HG03097 (cell line): ENCODE data around the gene ANKRD60.

ENCODE experiments used
- ATAC-seq: cut with Tn5 transposase; IDR thresholded peaks from one replicate; pipeline ENCODE4 v1.9.1; 2021; ENCODE audit not compliant: unreplicated experiment, low FRiP score

ANKRD60 gene

GRCh38 chr20:58228484-58229197 lies at the start of gene ANKRD60:
Gene ANKRD60, minus strand, starts transcription at chr20:58228653. Its CDS starts 0 bp downstream, at chr20:58228653.
- no peak for ATAC-seq

GRCh38 chr20:58277578-58278472 lies 49.4 kb upstream of the ANKRD60 start:
- no peak for ATAC-seq

GRCh38 chr20:58277107-58277506 lies 48.7 kb upstream of the ANKRD60 start:
- ATAC-seq, result no peak

GRCh38 chr20:58274384-58274783 lies 45.9 kb upstream of the ANKRD60 start:
- ATAC-seq, result no peak

DNA sequence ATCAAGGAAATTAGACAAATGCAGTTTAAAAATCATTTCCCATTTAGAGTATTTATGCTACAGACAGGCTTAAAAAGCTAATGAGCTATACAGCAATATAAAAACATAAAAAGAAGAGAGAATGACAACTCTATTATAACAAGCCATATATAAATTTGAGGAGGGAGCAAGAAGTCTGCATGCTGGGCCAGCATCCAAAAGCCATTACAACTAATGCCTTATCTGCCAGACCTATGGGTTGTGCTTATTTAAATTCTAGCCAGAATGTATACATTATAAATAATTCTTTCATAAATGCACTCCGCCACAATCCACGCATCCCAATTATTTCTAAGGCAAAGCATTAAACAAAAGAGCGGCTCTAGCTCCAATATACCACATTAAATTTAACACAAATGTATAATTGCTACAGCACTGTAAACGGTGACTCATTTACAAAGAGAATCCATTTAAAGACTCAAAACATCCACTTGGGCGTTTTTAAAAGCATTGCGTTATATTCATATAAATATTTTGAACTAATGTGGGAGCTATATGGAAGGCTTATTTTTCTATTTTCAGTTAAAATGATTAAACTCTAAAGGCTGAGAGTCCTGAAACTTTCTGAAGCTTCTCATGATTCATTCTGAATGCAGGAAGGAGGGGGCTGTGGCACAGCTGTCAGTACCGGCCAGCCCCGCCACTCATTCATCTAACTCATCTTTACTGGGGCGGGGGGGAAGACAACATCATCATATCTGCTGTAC lies 43.3 kb upstream of the ANKRD60 start:
- ATAC-seq, result no peak

DNA sequence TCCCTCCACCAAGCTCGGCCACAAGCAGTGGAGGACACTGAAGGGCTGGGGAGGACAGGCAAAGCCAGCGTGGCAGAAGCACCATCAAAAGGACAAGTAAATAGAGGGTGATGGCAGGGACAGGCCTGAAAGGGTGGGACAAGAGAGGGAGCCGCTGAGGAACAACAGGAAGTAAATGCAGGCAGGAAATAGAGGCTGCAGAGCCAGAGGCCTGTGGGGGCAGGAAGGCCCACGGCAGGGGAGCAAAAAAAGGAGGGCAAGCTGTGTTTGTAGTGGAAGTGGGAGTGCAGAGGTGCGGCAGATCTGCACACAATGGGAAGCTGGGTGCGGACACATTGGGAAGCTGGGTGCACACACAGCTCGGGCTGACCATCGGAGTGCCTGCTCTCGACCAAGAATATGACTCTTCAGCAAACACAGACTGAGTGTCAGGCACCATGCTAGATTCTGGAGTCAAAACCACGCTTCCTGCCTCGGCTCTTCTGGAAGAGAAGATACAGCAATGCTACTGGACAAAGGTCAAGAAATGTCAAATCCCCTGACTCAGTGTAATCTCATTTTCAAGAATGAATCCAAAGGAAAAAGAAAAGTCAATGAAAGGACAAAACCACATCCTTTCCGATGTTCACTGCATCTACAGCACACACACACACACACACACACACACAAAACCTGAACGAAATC lies 40.6 kb upstream of the ANKRD60 start:
- no peak for ATAC-seq

GRCh38 chr20:58268421-58268821 lies 40.0 kb upstream of the ANKRD60 start:
- ATAC-seq, result no peak

- ATAC-seq, result no peak
Observed at GRCh38 chr20:58267389-58268215, 39.1 kb upstream of the ANKRD60 start.

- ATAC-seq, result no peak
Observed at GRCh38 chr20:58264271-58264670, 35.8 kb upstream of the ANKRD60 start.

DNA sequence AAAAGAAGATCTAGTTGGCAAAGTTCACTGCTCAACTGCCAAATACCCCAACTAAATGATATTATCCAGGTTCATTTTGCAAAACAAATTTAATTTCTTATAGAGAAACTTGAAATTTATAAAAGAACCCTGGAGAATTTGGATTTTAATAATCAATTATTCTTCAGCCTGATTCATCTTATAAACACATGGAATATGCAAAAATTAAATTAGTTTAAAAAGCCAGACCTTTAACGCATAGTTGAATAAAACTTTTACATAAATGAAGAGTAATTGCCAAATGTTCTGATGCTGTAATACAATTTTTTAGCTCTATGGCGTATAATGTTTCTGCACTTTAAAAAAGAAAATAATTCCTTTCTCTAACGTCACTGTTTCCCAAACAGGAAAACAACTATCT lies 33.2 kb upstream of the ANKRD60 start:
- ATAC-seq, result no peak

- ATAC-seq, result no peak
Observed at GRCh38 chr20:58260006-58260405, 31.6 kb upstream of the ANKRD60 start.

DNA sequence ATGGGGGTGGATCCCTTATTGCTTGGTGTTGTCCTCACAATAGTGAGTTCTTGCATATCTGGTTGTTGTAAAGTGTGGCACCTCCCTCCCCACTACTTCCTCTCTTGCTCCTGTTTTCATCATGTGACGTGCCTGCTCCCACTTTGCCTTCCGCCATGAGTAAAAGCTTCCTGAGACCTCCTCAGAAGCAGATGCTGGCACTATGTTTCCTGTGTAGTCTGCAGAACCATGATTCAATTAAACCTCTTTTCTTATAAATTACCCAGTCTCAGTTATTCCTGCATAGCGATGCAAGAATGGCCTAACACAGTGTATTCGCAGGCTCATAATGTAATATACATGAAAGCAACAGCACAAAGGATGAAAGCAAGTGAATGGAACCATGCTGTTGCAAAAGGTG lies 28.4 kb upstream of the ANKRD60 start:
- no peak for ATAC-seq

GRCh38 chr20:58256307-58256706 lies 27.9 kb upstream of the ANKRD60 start:
- ATAC-seq, result no peak

DNA sequence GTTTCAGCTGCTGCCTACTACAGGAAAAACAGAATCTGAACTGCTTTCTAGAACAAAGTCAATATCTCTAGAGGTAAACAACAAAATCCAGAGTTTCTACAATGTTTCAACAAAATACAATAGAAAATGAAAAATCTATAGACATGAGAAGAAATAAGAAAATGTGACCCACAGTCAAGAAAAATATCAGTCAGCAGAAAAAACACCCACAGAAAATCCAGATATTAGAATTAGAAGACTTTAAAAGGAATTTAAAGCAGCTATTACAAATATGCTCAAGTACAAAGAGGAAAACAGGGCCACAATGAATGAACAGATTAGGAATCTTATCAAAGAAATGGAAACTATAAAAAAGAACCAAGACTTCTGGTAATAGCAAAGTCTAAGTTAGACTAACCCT lies 26.4 kb upstream of the ANKRD60 start:
- no peak for ATAC-seq

- no peak for ATAC-seq
Observed at GRCh38 chr20:58251979-58252591, 23.6 kb upstream of the ANKRD60 start.

GRCh38 chr20:58251348-58251978 lies 23.0 kb upstream of the ANKRD60 start:
- no peak for ATAC-seq

DNA sequence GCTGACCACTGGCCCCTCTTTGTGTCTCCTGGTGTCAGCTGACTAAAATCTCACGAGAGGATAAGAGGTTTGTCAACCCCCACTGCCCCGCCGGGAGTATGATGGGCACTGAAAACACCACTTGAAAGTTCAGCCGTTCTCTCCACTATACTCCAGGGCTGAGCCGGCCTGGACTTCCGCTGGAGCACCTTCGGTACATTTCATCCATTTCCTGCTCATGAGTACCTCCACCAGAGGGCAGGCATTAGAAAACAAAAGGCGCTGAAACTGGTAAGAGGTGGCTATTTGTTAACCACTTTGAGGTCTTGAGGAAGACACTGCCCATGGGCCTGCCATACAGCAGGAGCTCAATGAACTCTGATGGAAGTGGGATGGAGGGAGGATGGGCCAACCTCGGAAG lies 17.9 kb upstream of the ANKRD60 start:
- no peak for ATAC-seq

GRCh38 chr20:58245931-58246330 lies 17.5 kb upstream of the ANKRD60 start:
- no peak for ATAC-seq
